Endothelial cell of umbilical vein (primary cell): ENCODE results near the gene RYR2. TPM values are rescaled to one million over a fixed set of nuclear protein-coding genes. Genes with fewer than 3 reads are reported as not detected.

Experiments used
- BruUV-seq: library from RNA; stranded (reverse); fragments of 400-500 nt; replicated peaks from 2 replicates; lab custom pipeline; 2021; lab: Mats Ljungman, UMichigan
- CTCF ChIA-PET: fragments of 300-600, 350-600 bp; sonication (Branson Sonifier 250); formaldehyde crosslinking; loops from one replicate; lab custom pipeline; 2021; ENCODE audit warnings: antibody characterized with exemption, inconsistent platforms; lab: Charles Lee
- POLR2A ChIA-PET: fragments of 300-600, 350-600 bp; sonication (Branson Sonifier 250); formaldehyde crosslinking; loops from one replicate; lab custom pipeline; 2021; ENCODE audit warnings: antibody characterized with exemption, inconsistent platforms; lab: Charles Lee
- DNase-seq: peaks from one replicate; pipeline ENCODE4 v3.0.0-alpha.2; 2011; ENCODE audit warnings: low read depth, low spot score
- FAIRE-seq: peaks from 2 replicates; lab custom pipeline; 2011; peaks lifted over from hg19 to GRCh38; lab: Jason Lieb, UNC
- H2AFZ ChIP-seq: 2 replicates; pipeline ENCODE4 v1.6.0; 2012; ENCODE audit warnings: low read depth, low read length, control low read depth, inconsistent platforms
- H3K27ac ChIP-seq: 2 replicates; pipeline ENCODE4 v1.5.1; 2011; ENCODE audit warnings: low read depth, mild to moderate bottlenecking, control low read depth, low read length, moderate library complexity; ENCODE audit not compliant: insufficient read depth
- H3K27me3 ChIP-seq, 2 experiments: 2 replicates each; pipeline versions ENCODE4 v1.6.0 to v1.6.1; 2011; ENCODE audit warnings: low read length in 2 of 2, mixed read lengths in 1 of 2; ENCODE audit not compliant: control insufficient read depth in 2 of 2, insufficient read depth in 2 of 2
- H3K36me3 ChIP-seq, 2 experiments: 2 replicates in 1 of 2; 3 replicates in 1 of 2; pipeline ENCODE4 v1.5.1; 2011; ENCODE audit warnings: low read length in 2 of 2, mild to moderate bottlenecking in 1 of 2, moderate library complexity in 1 of 2; ENCODE audit not compliant: control insufficient read depth in 2 of 2, insufficient read depth in 2 of 2; ENCODE audit errors: extremely low read depth in 1 of 2
- H3K4me1 ChIP-seq: 3 replicates; pipeline ENCODE4 v1.5.1; 2011; ENCODE audit warnings: mild to moderate bottlenecking, low read length; ENCODE audit not compliant: control insufficient read depth, insufficient read depth; ENCODE audit errors: extremely low read depth
- H3K4me2 ChIP-seq: 2 replicates; pipeline ENCODE4 v1.6.1; 2011; ENCODE audit warnings: low read length, control low read depth, mixed read lengths; ENCODE audit not compliant: insufficient read depth
- H3K4me3 ChIP-seq, 3 experiments: fragments of 200-600 bp in 1 of 3; sonication (generic), shearing (Covaris generic) in 1 of 3; replicated peaks in 1 of 3; 2 replicates each; pipeline ENCODE4 v1.5.1; 2011 to 2016; ENCODE audit warnings: control low read depth in 3 of 3, low read length in 3 of 3, mild to moderate bottlenecking in 2 of 3, inconsistent platforms in 1 of 3, low read depth in 1 of 3, moderate library complexity in 1 of 3; ENCODE audit not compliant: insufficient read depth in 1 of 3
- H3K79me2 ChIP-seq: 2 replicates; pipeline ENCODE4 v1.6.0; 2012; ENCODE audit warnings: low read length, inconsistent platforms; ENCODE audit not compliant: control insufficient read depth, insufficient read depth
- H3K9ac ChIP-seq: replicated peaks from 2 replicates; pipeline ENCODE3; 2011; ENCODE audit warnings: low read length, control low read depth; ENCODE audit not compliant: insufficient read depth; ENCODE audit errors: extremely low read depth
- H3K9me1 ChIP-seq: replicated peaks from 3 replicates; pipeline ENCODE4 v1.6.0; 2011; ENCODE audit warnings: mild to moderate bottlenecking, low read length; ENCODE audit not compliant: control insufficient read depth, insufficient read depth; ENCODE audit errors: extremely low read depth
- H3K9me3 ChIP-seq: replicated peaks from 2 replicates; pipeline ENCODE4 v1.5.1; 2012; ENCODE audit warnings: low read length, inconsistent platforms; ENCODE audit not compliant: control insufficient read depth, insufficient read depth
- H4K20me1 ChIP-seq: replicated peaks from 2 replicates; pipeline ENCODE3; 2011; ENCODE audit warnings: mild to moderate bottlenecking, low read length; ENCODE audit not compliant: control insufficient read depth, insufficient read depth; ENCODE audit errors: extremely low read depth
- CTCF ChIP-seq, 2 donors: IDR thresholded peaks; 1 replicate in 1 of 2; 2 replicates in 1 of 2; pipeline ENCODE4 v1.5.1; 2011; ENCODE audit warnings: low read length in 2 of 2, mild to moderate bottlenecking in 2 of 2, moderate library complexity in 2 of 2, control low read depth in 1 of 2, inconsistent platforms in 1 of 2, low read depth in 1 of 2; ENCODE audit not compliant: insufficient read depth in 1 of 2; ENCODE audit errors: extremely low read depth in 1 of 2
- EZH2 ChIP-seq: IDR thresholded peaks from 2 replicates; pipeline ENCODE4 v1.6.1; 2012; ENCODE audit warnings: borderline replicate concordance, low read depth, mild to moderate bottlenecking, moderate library complexity, low read length, inconsistent platforms; ENCODE audit not compliant: severe bottlenecking
- FOS ChIP-seq: IDR thresholded peaks from 2 replicates; pipeline ENCODE4 v1.6.1; 2011; ENCODE audit warnings: mild to moderate bottlenecking, low read length, moderate library complexity, borderline replicate concordance; ENCODE audit not compliant: insufficient read depth
- GATA2 ChIP-seq: IDR thresholded peaks from 2 replicates; pipeline ENCODE4 v1.7.0; 2011; ENCODE audit warnings: low read depth, mild to moderate bottlenecking, moderate library complexity, mixed read lengths, low read length; ENCODE audit not compliant: insufficient read length, insufficient read depth
- JUN ChIP-seq: IDR thresholded peaks from 2 replicates; pipeline ENCODE4 v1.6.1; 2011; ENCODE audit warnings: borderline replicate concordance, low read depth; ENCODE audit not compliant: insufficient read length, insufficient read depth
- MAX ChIP-seq: IDR thresholded peaks from 2 replicates; pipeline ENCODE4 v1.6.1; 2011; ENCODE audit not compliant: insufficient read depth, insufficient read length
- MYC ChIP-seq: IDR thresholded peaks from one replicate; pipeline ENCODE4 v1.6.1; 2011; ENCODE audit warnings: mild to moderate bottlenecking, low read depth, low read length
- POLR2A ChIP-seq: IDR thresholded peaks from 2 replicates; pipeline ENCODE4 v1.6.1; 2012; ENCODE audit warnings: low read depth, mild to moderate bottlenecking, control low read depth, low read length
- POLR2AphosphoS5 ChIP-seq: IDR thresholded peaks from 2 replicates; pipeline ENCODE4 v1.6.1; 2012; ENCODE audit warnings: low read depth, mild to moderate bottlenecking, control low read depth, low read length, moderate library complexity; ENCODE audit not compliant: insufficient read depth
- dilution Hi-C: fragments of 300-500 bp; cut with MboI; formaldehyde crosslinking; loops from one replicate; pipeline ENCODE4 v1.15.0; 2019; ENCODE audit warnings: low sequenced_read_pairs; ENCODE audit not compliant: extremely low pct_ligation_motif_present
- intact Hi-C: fragments of 100-400 bp; cut with micrococcal nuclease; formaldehyde crosslinking; loops from one replicate; pipeline ENCODE4 v1.10.0; 2022
- polyA plus RNA-seq, 4 experiments: library from polyadenylated mRNA; depleted of rRNA in 3 of 4; stranded (reverse) in 3 of 4; unstranded in 1 of 4; fragments of >200 nt; gene quantifications; 2 replicates each; pipeline versions ENCODE4 v1.2.1 to v1.2.3, GENCODE V29; 2011 to 2012; ENCODE audit warnings: missing spikeins in 1 of 4
- total RNA-seq: library from RNA; stranded (reverse); gene quantifications from 2 replicates; pipeline ENCODE4 v1.2.3, GENCODE V29; 2021

The RYR2 gene
- total and polyA plus RNA-seq, 2 donors (not counting 3 experiments of a cell fraction or from before 2014, with no cell fraction given): not detected

GRCh38 chr1:237791592-237791991 lies 749.6 kb downstream of the RYR2 start:
- ChIA-PET POLR2A (no interaction called here), CTCF (no interaction called here)
- dilution Hi-C loops: no loop called here
- intact Hi-C loops: no loop called here
- H3K4me3 ChIP-seq: no peak overlapping the region
- no peaks in the 10 kb centered on the region for H3K4me1 ChIP-seq
- H2AFZ ChIP-seq: no peak overlapping the region
- H3K79me2 ChIP-seq: no peaks in the 10 kb centered on the region
- no peaks in the 10 kb centered on the region for H3K9me1 ChIP-seq
- no peaks in the 10 kb centered on the region for H4K20me1 ChIP-seq
- no peaks in the 10 kb centered on the region for H3K9me3 ChIP-seq
- H3K27me3 ChIP-seq: no peaks in the 10 kb centered on the region
- BruUV-seq: no TSS peak
- H3K9ac ChIP-seq: no peak overlapping the region
- no peak overlapping the region for H3K4me2 ChIP-seq
- FAIRE-seq (no peak), DNase-seq (no peak)
- no peak overlapping the region for H3K27ac ChIP-seq
- no peaks in the 10 kb centered on the region for H3K36me3 ChIP-seq
- no peak for TF ChIP-seq POLR2AphosphoS5
- no peak for TF ChIP-seq CTCF (IDR thresholded peaks at IDR 0.05; ENCODE audit: extremely low read depth in 1 of 2, insufficient read depth in 1 of 2, low read depth in 1 of 2, low read length in 2 of 2)
- TF ChIP-seq MYC: no peak
- no peak for TF ChIP-seq MAX
- no peak for TF ChIP-seq EZH2
- no peak for TF ChIP-seq JUN
- no peak for TF ChIP-seq GATA2
- TF ChIP-seq POLR2A: no peak
- TF ChIP-seq FOS: no peak
